HTR-8/SVneo (cell line): Measurements from ENCODE around the gene SOX30.
"Not testable (repeated sequence)": the region's sequence is repeated elsewhere in the genome, so short reads cannot be mapped to it uniquely, and the experiment has no call there.

ENCODE experiments used
- DNase-seq: peaks from one replicate; pipeline ENCODE4 v3.0.0; 2011; ENCODE audit warnings: low spot score, mixed read lengths; ENCODE audit not compliant: insufficient read length
- FAIRE-seq: peaks from 2 replicates; lab custom pipeline; 2011; peaks lifted over from hg19 to GRCh38; lab: Jason Lieb, UNC

The SOX30 gene

GRCh38 chr5:157652377-157652692, at the start of gene SOX30:
Gene SOX30, minus strand, starts transcription at chr5:157652438. Its CDS starts 360 bp downstream, at chr5:157652078.
- DNase-seq (no peak), FAIRE-seq (no peak)

GRCh38 chr5:157698674-157699073, 46.4 kb upstream of the SOX30 start:
- DNase-seq, FAIRE-seq: not testable (repeated sequence)

- not testable (repeated sequence) for FAIRE-seq, DNase-seq
These were observed 43.9 kb upstream of the SOX30 start for GRCh38 chr5:157696154-157696553.

- not testable (repeated sequence) for FAIRE-seq, DNase-seq
These were observed 41.6 kb upstream of the SOX30 start for GRCh38 chr5:157693816-157694215.

GRCh38 chr5:157690690-157691433, 38.6 kb upstream of the SOX30 start:
- FAIRE-seq = no peak
- no peak for DNase-seq

- FAIRE-seq = no peak
- DNase-seq = no peak
These were observed 37.9 kb upstream of the SOX30 start for GRCh38 chr5:157689942-157690689.

GRCh38 chr5:157687198-157687554, 34.9 kb upstream of the SOX30 start:
- DNase-seq (no peak), FAIRE-seq (no peak)

GRCh38 chr5:157686276-157687197, 34.3 kb upstream of the SOX30 start:
- not testable (repeated sequence) for FAIRE-seq, DNase-seq

GRCh38 chr5:157682257-157682656, 30.0 kb upstream of the SOX30 start:
- DNase-seq (no peak), FAIRE-seq (no peak)

- DNase-seq (no peak), FAIRE-seq (no peak)
These were observed 28.8 kb upstream of the SOX30 start for GRCh38 chr5:157681048-157681447.

GRCh38 chr5:157680239-157680638, 28.0 kb upstream of the SOX30 start:
- DNase-seq (no peak), FAIRE-seq (no peak)

- DNase-seq (no peak), FAIRE-seq (no peak)
These were observed 27.6 kb upstream of the SOX30 start for GRCh38 chr5:157679801-157680200.

GRCh38 chr5:157677931-157678330, 25.7 kb upstream of the SOX30 start:
- DNase-seq (no peak), FAIRE-seq (no peak)

- FAIRE-seq, DNase-seq: not testable (repeated sequence)
These were observed 22.1 kb upstream of the SOX30 start for GRCh38 chr5:157674351-157674750.

- no peak for FAIRE-seq
- DNase-seq = no peak
These were observed 20.7 kb upstream of the SOX30 start for GRCh38 chr5:157672976-157673375.

- FAIRE-seq = no peak
- DNase-seq = no peak
These were observed 19.5 kb upstream of the SOX30 start for GRCh38 chr5:157671592-157672330.

- FAIRE-seq (peak; percentile 57), DNase-seq (peak; percentile 43)
These were observed 18.7 kb upstream of the SOX30 start, which contains the start of gene C5orf52 for GRCh38 chr5:157670662-157671591. Gene C5orf52, plus strand, starts transcription at chr5:157671533. Its CDS starts 82 bp downstream, at chr5:157671615.

GRCh38 chr5:157669701-157670097, 17.5 kb upstream of the SOX30 start:
- DNase-seq (no peak), FAIRE-seq (no peak)

GRCh38 chr5:157668356-157668755, 16.1 kb upstream of the SOX30 start:
- FAIRE-seq (peak; percentile 36), DNase-seq (no peak)
